ENCODE data around the gene PCDHA9.
"Not testable (repeated sequence)": the region's sequence is repeated elsewhere in the genome, so short reads cannot be mapped to it uniquely, and the experiment has no call there.

PCDHA9 gene

GRCh38 chr5:140876541-140877261 is 28.5 kb downstream of the PCDHA9 start:
- DNase-seq (ENCODE audit: low spot score) = not testable (repeated sequence)

GRCh38 chr5:140877262-140877581 is 29.0 kb downstream of the PCDHA9 start:
- DNase-seq (ENCODE audit: low spot score) = no peak

DNA sequence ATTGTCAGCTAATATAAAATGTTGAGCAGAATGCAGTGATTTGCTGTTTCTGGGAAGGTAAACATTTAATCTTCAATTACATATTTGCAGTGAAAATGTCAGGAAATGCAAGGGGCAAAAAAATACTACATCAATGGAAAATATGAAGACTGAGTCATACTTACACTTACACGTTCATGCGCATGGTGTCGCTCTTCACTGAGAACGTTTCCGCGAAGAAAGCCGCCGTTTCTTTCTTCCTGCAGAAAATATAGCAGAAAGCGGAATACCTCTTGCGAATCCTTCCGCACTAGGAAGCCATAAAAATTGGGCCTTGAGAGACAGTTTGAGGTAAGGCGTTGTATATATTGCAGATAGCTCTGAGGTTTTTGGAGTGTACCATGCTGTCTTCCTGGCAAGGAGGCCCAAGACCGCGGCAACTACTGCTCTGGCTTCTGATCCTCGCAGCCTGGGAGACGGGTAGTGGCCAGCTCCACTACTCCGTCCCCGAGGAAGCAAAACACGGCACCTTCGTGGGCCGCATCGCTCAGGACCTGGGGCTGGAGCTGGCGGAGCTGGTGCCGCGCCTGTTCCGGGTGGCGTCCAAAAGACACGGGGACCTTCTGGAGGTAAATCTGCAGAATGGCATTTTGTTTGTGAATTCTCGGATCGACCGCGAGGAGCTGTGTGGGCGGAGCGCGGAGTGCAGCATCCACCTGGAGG is 33.9 kb downstream of the PCDHA9 start, which contains the start of gene PCDHA13:
Gene PCDHA13, plus strand, starts transcription at position 236 of the 702 bp plus-strand sequence. Its CDS starts 145 bp downstream, at position 381.
- peak; percentile 23 for DNase-seq (ENCODE audit: low spot score)

DNA sequence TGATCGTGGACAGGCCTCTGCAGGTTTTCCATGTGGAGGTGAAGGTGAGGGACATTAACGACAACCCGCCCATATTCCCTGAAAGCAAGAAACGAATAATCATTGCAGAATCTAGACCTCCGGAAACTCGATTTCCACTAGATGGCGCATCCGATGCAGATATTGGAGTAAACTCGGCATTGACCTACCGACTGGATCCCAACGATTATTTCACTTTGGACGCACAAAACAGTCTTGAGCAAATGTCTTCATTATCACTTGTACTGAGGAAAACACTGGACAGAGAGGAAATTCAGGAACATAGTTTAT is 34.4 kb downstream of the PCDHA9 start:
- DNase-seq (ENCODE audit: low spot score) = peak; percentile 4

- no peak for DNase-seq (ENCODE audit: low spot score)
Observed at GRCh38 chr5:140883373-140883772, 35.2 kb downstream of the PCDHA9 start.

DNA sequence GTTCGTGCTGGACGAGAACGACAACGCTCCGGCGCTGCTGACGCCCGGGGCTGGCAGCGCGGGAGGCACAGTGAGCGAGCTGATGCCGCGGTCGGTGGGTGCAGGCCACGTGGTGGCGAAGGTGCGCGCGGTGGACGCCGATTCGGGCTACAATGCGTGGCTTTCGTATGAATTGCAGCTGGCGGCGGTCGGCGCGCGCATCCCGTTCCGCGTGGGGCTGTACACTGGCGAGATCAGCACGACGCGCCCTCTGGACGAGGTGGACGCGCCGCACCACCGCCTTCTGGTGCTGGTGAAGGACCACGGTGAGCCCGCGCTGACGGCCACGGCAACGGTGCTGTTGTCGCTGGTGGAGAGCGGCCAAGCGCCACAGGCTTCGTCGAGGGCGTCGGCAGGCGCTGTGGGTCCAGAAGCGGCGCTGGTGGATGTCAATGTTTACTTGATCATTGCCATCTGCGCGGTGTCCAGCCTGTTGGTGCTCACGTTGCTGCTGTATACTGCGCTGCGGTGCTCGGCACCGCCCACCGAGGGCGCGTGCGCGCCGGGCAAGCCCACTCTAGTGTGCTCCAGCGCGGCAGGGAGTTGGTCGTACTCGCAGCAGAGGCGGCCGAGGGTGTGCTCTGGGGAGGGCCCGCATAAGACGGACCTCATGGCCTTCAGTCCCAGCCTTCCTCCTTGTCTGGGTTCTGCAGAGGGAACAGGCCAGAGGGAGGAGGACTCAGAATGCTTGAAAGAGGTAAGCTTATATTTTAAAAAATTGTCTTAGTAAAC is 35.9 kb downstream of the PCDHA9 start:
- no peak for DNase-seq (ENCODE audit: low spot score)
